Heart left ventricle (tissue), 16 donors: Measurements from ENCODE around the gene SLC25A47. TPM values are rescaled to one million over a fixed set of nuclear protein-coding genes. Genes with fewer than 3 reads are reported as not detected.

Experiments used
- ATAC-seq, 4 donors: fragments of 200-7000 bp; cut with Tn5 transposase; one replicate each; pipeline ENCODE4 v1.9.1; 2020 to 2022; ENCODE audit warnings: moderate library complexity in 4 of 4, mild to moderate bottlenecking in 3 of 4, moderate number of reproducible peaks in 1 of 4
- DNase-seq, 5 donors: peaks; one replicate each; pipeline ENCODE4 v3.0.0-alpha.2; 2020
- H3K27ac ChIP-seq, 12 donors: fragments of 200-600 bp; sonication (generic) in 4 of 12; one replicate each; pipeline versions ENCODE4 v1.5.0 to v1.8.0; 2016 to 2022; ENCODE audit warnings: mild to moderate bottlenecking in 2 of 12
- H3K27me3 ChIP-seq, 9 donors: fragments of 200-600 bp; sonication (generic) in 2 of 9; one replicate each; pipeline versions ENCODE4 v1.5.1 to v1.8.0; 2016 to 2022; ENCODE audit warnings: mild to moderate bottlenecking in 3 of 9
- H3K36me3 ChIP-seq, 9 donors: fragments of 200-600 bp; sonication (generic) in 2 of 9; one replicate each; pipeline versions ENCODE4 v1.5.0 to v1.8.0; 2018 to 2022; ENCODE audit warnings: mild to moderate bottlenecking in 2 of 9
- H3K4me1 ChIP-seq, 12 donors: fragments of 200-600 bp; sonication (generic) in 4 of 12; one replicate each; pipeline versions ENCODE4 v1.5.0 to v1.8.0; 2016 to 2022; ENCODE audit warnings: mild to moderate bottlenecking in 3 of 12
- H3K4me3 ChIP-seq, 12 donors: fragments of 200-600 bp; sonication (generic) in 4 of 12; one replicate each; pipeline versions ENCODE4 v1.5.0 to v1.8.0; 2017 to 2022; ENCODE audit warnings: mild to moderate bottlenecking in 9 of 12, moderate library complexity in 4 of 12
- H3K9me3 ChIP-seq, 12 donors: fragments of 200-600 bp; sonication (generic) in 4 of 12; one replicate each; pipeline versions ENCODE4 v1.5.0 to v1.8.0; 2016 to 2022; ENCODE audit warnings: mild to moderate bottlenecking in 1 of 12
- CTCF ChIP-seq, 12 donors: fragments of 200-600 bp; sonication (generic) in 4 of 12; IDR thresholded peaks; one replicate each; pipeline versions ENCODE4 v1.5.0 to v1.8.0; 2018 to 2022; ENCODE audit warnings: antibody characterized with exemption in 12 of 12, mild to moderate bottlenecking in 5 of 12
- POLR2A ChIP-seq, 2 donors: fragments of 450-650 bp; IDR thresholded peaks; one replicate each; pipeline ENCODE4 v1.6.1; 2017; ENCODE audit warnings: antibody characterized with exemption in 2 of 2, mild to moderate bottlenecking in 2 of 2, moderate library complexity in 2 of 2
- WGBS, 4 donors: extraction: QIAGEN DNeasy Blood & Tissue Kit in 2 of 4; methylation state at CpG; one replicate each; pipeline versions ENCODE4 v1.1.5 to v1.1.7; 2013 to 2018; 5-methylcytosine and 5-hydroxymethylcytosine counted together
- intact Hi-C, 10 donors: fragments of 100-400 bp; cut with DNase I; formaldehyde crosslinking; loops; one replicate each; pipeline versions ENCODE4 v1.11.1 to v1.14.2; 2022
- polyA plus RNA-seq, 2 donors: library from polyadenylated mRNA; stranded (reverse); fragments of 200-250 nt; gene quantifications; one replicate each; pipeline ENCODE4 v1.2.3, GENCODE V29; 2013
- total RNA-seq, 9 donors: library from RNA; depleted of rRNA in 2 of 9; stranded (reverse); fragments of >200 nt in 2 of 9; fragmentation: NEBNext Ultra II Directional in 3 of 9; extraction: Animal tissue kit (Norgen Biotek cat#: 25700) in 3 of 9; gene quantifications; one replicate each; pipeline versions ENCODE4 v1.1.0 to v1.2.4, GENCODE V29; 2016 to 2023
- donor health status: ischemic (EF 13 %, LVEDD 7.1; RV severe dilation, severe dysfunction).
- donor health status: healthy with polysubstance abuse.
- donor health status: DM: no; HTN: yes; CAD: no.
- donor health status: DM: no; HTN: no; CAD: no.
- donor health status: ischemic (EF 25% LVEDD 6.9; RV normal size, moderate dysfunction).
- donor health status: ischemic (EF 25% LVEDD 5.7; RV mildly dilated, moderate dysfunction).
- donor health status: healthy.
- donor health status: DM: yes; HTN: yes; CAD: no.
- donor health status: ischemic (EF 35%, LVEDD 5.7; RV mildly dilated, moderate dysfunction).
- donor health status: nonischemic (EF 11% LVEDD 7.7; RV severe dilation, severe dysfunction).
- donor health status: DM: yes; HTN: yes; CAD: no.
- donor health status: PGD.
- donor health status: ischemic (EF 29% LVEDD 5.4; RV normal size, mild dysfunction).
- donor health status: nonischemic (EF 23%, LVEDD 6.1; RV moderate dilation, normal function).

Gene SLC25A47
- total and polyA plus RNA-seq, 11 donors: not detected

GRCh38 chr14:100322138-100322957 lies 791 bp upstream of the SLC25A47 start:
- peaks cover 0 to 17% (median 8%) of the 10 kb centered on the region in 12 donors for H3K4me1 ChIP-seq
- 89 to 90% (median 89%) methylated on average over 9 to 15 of the region's 15 CpGs for WGBS, 4 donors
- TF ChIP-seq CTCF (IDR thresholded peaks at IDR 0.05): no peak
- no peak for TF ChIP-seq POLR2A (IDR thresholded peaks at IDR 0.05)
- no peaks in the 10 kb centered on the region for H3K27me3 ChIP-seq
- ATAC-seq (no peak), DNase-seq (peak in 2 of 5 donors; percentile 11 to 53)
- H3K27ac ChIP-seq: no peak overlapping the region
- no peaks in the 10 kb centered on the region for H3K9me3 ChIP-seq
- H3K4me3 ChIP-seq: no peak overlapping the region
- intact Hi-C loops: no loop called here
- H3K36me3 ChIP-seq: no peaks in the 10 kb centered on the region

DNA sequence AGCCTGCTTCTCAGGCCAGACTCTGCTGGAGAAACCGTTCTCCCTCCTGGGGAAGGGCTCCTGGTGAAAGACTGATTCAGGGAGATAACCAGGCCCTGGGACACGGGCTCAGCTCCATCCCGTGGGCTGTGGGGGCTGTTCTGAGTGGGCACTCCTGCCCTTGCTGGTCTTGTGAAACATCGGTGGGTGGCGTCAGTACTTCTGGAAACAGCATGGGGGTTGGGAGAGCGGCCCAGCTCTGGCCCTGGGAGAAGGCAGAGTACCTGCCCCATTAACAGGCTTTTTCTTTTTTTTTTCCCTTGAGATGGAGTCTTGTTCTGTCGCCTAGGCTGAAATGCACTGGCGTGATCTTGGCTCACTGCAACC lies 786 bp downstream of the SLC25A47 start:
- DNase-seq: no peak
- Histone ChIP-seq H3K4me1 (peaks cover 0 to 7% (median 0%) of the 10 kb centered on the region in 12 donors), H3K27me3 (no peaks in the 10 kb centered on the region), H3K4me3 (no peak overlapping the region), H3K27ac (no peak overlapping the region), H3K9me3 (no peaks in the 10 kb centered on the region), H3K36me3 (no peaks in the 10 kb centered on the region)
- ATAC-seq: no peak
- WGBS, 4 donors: 89 to 94% (median 92%) methylated on average over 8 of the region's 8 CpGs
- intact Hi-C loops: no loop called here
- no peak for TF ChIP-seq POLR2A (IDR thresholded peaks at IDR 0.05)
- TF ChIP-seq CTCF (IDR thresholded peaks at IDR 0.05): no peak

DNA sequence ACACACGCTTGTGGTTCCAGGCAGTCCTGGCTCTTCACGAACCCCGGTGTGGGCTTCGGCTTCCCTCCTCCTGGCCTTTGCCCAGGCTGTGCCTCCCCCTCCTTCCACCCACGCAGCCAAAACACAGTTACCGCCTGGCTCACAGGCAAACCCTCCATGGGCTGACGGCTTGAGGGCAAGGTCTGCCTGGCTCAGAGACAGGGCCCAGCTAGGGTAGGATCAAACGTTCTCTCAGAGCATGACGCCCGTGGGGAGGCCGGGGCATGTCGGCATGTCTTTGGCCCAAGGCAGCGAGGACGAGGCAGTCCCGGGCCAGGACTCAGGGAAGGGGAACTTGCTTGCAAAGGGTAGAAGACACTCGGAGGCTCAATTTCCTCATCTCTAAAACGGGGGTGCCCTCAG lies 2.1 kb downstream of the SLC25A47 start:
- Histone ChIP-seq H3K4me3 (no peak overlapping the region), H3K9me3 (no peaks in the 10 kb centered on the region), H3K36me3 (no peaks in the 10 kb centered on the region), H3K4me1 (peaks cover 0 to 7% (median 0%) of the 10 kb centered on the region in 12 donors), H3K27me3 (no peaks in the 10 kb centered on the region), H3K27ac (no peak overlapping the region)
- WGBS, 4 donors: 82 to 86% (median 85%) methylated on average over 17 of the region's 17 CpGs
- ATAC-seq: no peak
- DNase-seq: peak in 1 of 5 donors; percentile 20
- no peak for TF ChIP-seq CTCF (IDR thresholded peaks at IDR 0.05)
- no peak for TF ChIP-seq POLR2A (IDR thresholded peaks at IDR 0.05)
- intact Hi-C loops: no loop called here

- no peak overlapping the region for H3K27ac ChIP-seq
- no peaks in the 10 kb centered on the region for H3K9me3 ChIP-seq
- DNase-seq (peak in 1 of 5 donors; percentile 13), ATAC-seq (no peak)
- peaks cover 0 to 7% (median 0%) of the 10 kb centered on the region in 12 donors for H3K4me1 ChIP-seq
- WGBS, 4 donors: 90 to 95% (median 92%) methylated on average over 12 to 13 of the region's 13 CpGs
- no peak for TF ChIP-seq POLR2A (IDR thresholded peaks at IDR 0.05)
- no peak for TF ChIP-seq CTCF (IDR thresholded peaks at IDR 0.05)
- no peaks in the 10 kb centered on the region for H3K36me3 ChIP-seq
- H3K27me3 ChIP-seq: no peaks in the 10 kb centered on the region
- intact Hi-C loops: no loop called here
- H3K4me3 ChIP-seq: no peak overlapping the region
Measured at GRCh38 chr14:100325958-100326357, 2.8 kb downstream of the SLC25A47 start.
